ENCODE measurements around the gene CYP24A1.

The CYP24A1 gene

DNA sequence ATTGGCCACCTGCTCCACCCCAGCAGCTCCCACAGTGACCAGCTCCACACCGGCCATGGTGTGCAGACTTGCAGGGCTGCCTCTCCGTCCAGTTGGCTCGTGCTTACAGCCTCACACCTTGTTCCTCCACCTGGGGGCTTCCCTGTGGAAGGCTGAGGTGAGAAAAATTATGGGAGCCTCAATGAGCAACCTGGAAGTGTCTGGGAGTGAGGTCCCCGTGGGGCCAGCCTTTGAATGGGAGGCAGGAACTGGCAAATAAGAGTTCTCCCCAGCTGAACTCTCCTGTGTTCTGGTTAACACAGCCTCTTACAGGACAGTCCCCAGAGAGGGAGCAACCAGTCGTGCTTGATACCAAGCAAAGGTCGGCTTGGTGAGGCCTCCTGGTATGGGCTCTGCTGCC is 30.3 kb upstream of the CYP24A1 start:
- Histone ChIP-seq H3K4me3 (ENCODE audit: low read depth, low read length, poor library complexity, severe bottlenecking) (no peak overlapping the region), H3K4me2 (ENCODE audit: low read length) (no peak overlapping the region), H3K9me2 (ENCODE audit: low read depth, low read length) (no peaks in the 10 kb centered on the region), H4K20me1 (ENCODE audit: insufficient read depth, low read length) (no peaks in the 10 kb centered on the region), H3K79me2 (ENCODE audit: insufficient read depth, low read length) (peaks cover 8% of the 10 kb centered on the region), H3K36me3 (ENCODE audit: insufficient read depth, low read length) (no peaks in the 10 kb centered on the region), H3K9ac (ENCODE audit: low read length) (no peak overlapping the region), H3K9me3 (ENCODE audit: low read length) (no peaks in the 10 kb centered on the region), H3K4me1 (ENCODE audit: insufficient read depth, low read length, severe bottlenecking) (peaks cover 6% of the 10 kb centered on the region), H3F3A (ENCODE audit: insufficient read depth, low read length) (no peaks in the 10 kb centered on the region), H3K27me3 (ENCODE audit: insufficient read depth, low read length) (0 out of 2 replicates have a peak, but pooled peaks cover 7% of the 10 kb centered on the region), H3K27ac (ENCODE audit: low read depth, low read length, poor library complexity, severe bottlenecking) (no peak overlapping the region), H2AFZ (ENCODE audit: low read length) (no peak overlapping the region)
- TF ChIP-seq, protein P1, sequence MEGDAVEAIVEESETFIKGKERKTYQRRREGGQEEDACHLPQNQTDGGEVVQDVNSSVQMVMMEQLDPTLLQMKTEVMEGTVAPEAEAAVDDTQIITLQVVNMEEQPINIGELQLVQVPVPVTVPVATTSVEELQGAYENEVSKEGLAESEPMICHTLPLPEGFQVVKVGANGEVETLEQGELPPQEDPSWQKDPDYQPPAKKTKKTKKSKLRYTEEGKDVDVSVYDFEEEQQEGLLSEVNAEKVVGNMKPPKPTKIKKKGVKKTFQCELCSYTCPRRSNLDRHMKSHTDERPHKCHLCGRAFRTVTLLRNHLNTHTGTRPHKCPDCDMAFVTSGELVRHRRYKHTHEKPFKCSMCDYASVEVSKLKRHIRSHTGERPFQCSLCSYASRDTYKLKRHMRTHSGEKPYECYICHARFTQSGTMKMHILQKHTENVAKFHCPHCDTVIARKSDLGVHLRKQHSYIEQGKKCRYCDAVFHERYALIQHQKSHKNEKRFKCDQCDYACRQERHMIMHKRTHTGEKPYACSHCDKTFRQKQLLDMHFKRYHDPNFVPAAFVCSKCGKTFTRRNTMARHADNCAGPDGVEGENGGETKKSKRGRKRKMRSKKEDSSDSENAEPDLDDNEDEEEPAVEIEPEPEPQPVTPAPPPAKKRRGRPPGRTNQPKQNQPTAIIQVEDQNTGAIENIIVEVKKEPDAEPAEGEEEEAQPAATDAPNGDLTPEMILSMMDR (IDR thresholded peaks at IDR 0.05; ENCODE audit: low read length) = no peak
- TF ChIP-seq EZH2 (IDR thresholded peaks at IDR 0.05; ENCODE audit: borderline replicate concordance, low read length) = no peak

DNA sequence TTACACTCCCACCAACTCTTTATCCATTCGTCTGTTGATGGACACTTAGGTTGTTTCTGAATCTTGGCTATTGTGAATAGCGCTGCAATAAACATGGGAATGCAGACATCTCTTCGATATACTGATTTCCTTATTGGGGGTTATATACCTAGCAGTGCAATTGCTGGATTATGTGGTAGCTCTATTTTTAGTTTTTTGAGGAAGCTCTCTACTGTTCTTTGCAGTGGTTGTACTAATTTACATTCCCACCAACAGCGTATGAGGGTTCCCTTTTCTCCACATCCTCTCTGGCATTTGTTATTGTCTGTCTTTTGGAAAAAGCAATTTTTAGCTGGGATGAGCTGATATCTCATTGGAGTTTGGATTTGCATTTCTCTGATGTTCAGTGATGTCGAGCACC is 29.5 kb upstream of the CYP24A1 start:
- H3K9me3 ChIP-seq (ENCODE audit: low read length) = no peaks in the 10 kb centered on the region

GRCh38 chr20:54201268-54201846 is 27.6 kb upstream of the CYP24A1 start:
- H3K27me3 ChIP-seq (ENCODE audit: insufficient read depth, low read length) = 0 out of 2 replicates have a peak, but pooled peaks cover 7% of the 10 kb centered on the region
- TF ChIP-seq, protein P1 (IDR thresholded peaks at IDR 0.05; ENCODE audit: low read length) = no peak
- TF ChIP-seq EZH2 (IDR thresholded peaks at IDR 0.05; ENCODE audit: borderline replicate concordance, low read length) = no peak
- H3K36me3 ChIP-seq (ENCODE audit: insufficient read depth, low read length) = no peaks in the 10 kb centered on the region
- no peak overlapping the region for H3K9ac ChIP-seq (ENCODE audit: low read length)
- H3K9me3 ChIP-seq (ENCODE audit: low read length) = no peaks in the 10 kb centered on the region
- no peaks in the 10 kb centered on the region for H4K20me1 ChIP-seq (ENCODE audit: insufficient read depth, low read length)
- no peaks in the 10 kb centered on the region for H3F3A ChIP-seq (ENCODE audit: insufficient read depth, low read length)
- H3K4me3 ChIP-seq (ENCODE audit: low read depth, low read length, poor library complexity, severe bottlenecking) = no peak overlapping the region
- H3K4me1 ChIP-seq (ENCODE audit: insufficient read depth, low read length, severe bottlenecking) = no peaks in the 10 kb centered on the region
- no peaks in the 10 kb centered on the region for H3K9me2 ChIP-seq (ENCODE audit: low read depth, low read length)
- no peak overlapping the region for H3K4me2 ChIP-seq (ENCODE audit: low read length)
- no peak overlapping the region for H2AFZ ChIP-seq (ENCODE audit: low read length)
- H3K79me2 ChIP-seq (ENCODE audit: insufficient read depth, low read length) = no peaks in the 10 kb centered on the region
- no peak overlapping the region for H3K27ac ChIP-seq (ENCODE audit: low read depth, low read length, poor library complexity, severe bottlenecking)

More for the DNA sequence above, 29.5 kb upstream of the CYP24A1 start:
- H3K27ac ChIP-seq (ENCODE audit: low read depth, low read length, poor library complexity, severe bottlenecking) = no peak overlapping the region
- H4K20me1 ChIP-seq (ENCODE audit: insufficient read depth, low read length) = no peaks in the 10 kb centered on the region
- no peak overlapping the region for H3K4me3 ChIP-seq (ENCODE audit: low read depth, low read length, poor library complexity, severe bottlenecking)
- H3K36me3 ChIP-seq (ENCODE audit: insufficient read depth, low read length) = no peaks in the 10 kb centered on the region
- H3K79me2 ChIP-seq (ENCODE audit: insufficient read depth, low read length) = 0 out of 2 replicates have a peak, but pooled peaks cover under 1% of the 10 kb centered on the region
- no peaks in the 10 kb centered on the region for H3K4me1 ChIP-seq (ENCODE audit: insufficient read depth, low read length, severe bottlenecking)
- no peak overlapping the region for H3K4me2 ChIP-seq (ENCODE audit: low read length)
- H3F3A ChIP-seq (ENCODE audit: insufficient read depth, low read length) = no peaks in the 10 kb centered on the region
- H3K9me2 ChIP-seq (ENCODE audit: low read depth, low read length) = no peaks in the 10 kb centered on the region
- H3K27me3 ChIP-seq (ENCODE audit: insufficient read depth, low read length) = 0 out of 2 replicates have a peak, but pooled peaks cover 7% of the 10 kb centered on the region
- H3K9ac ChIP-seq (ENCODE audit: low read length) = no peak overlapping the region
- H2AFZ ChIP-seq (ENCODE audit: low read length) = no peak overlapping the region
- TF ChIP-seq EZH2 (IDR thresholded peaks at IDR 0.05; ENCODE audit: borderline replicate concordance, low read length) = no peak
- TF ChIP-seq, protein P1 (IDR thresholded peaks at IDR 0.05; ENCODE audit: low read length) = no peak
